Measurements from ENCODE around the gene UBQLN4.

UBQLN4 gene

GRCh38 chr1:156012051-156012817 lies 41.4 kb downstream of the UBQLN4 start:
- DNase-seq (ENCODE audit: low spot score): no peak

GRCh38 chr1:156009404-156009803 lies 44.2 kb downstream of the UBQLN4 start:
- DNase-seq (ENCODE audit: low spot score): no peak

GRCh38 chr1:156006666-156007376 lies 46.8 kb downstream of the UBQLN4 start:
- DNase-seq (ENCODE audit: low spot score): no peak

- DNase-seq (ENCODE audit: low spot score): peak; percentile 47
These were observed 48.6 kb downstream of the UBQLN4 start for GRCh38 chr1:156004843-156005584.

GRCh38 chr1:156003923-156004188 lies 49.7 kb downstream of the UBQLN4 start:
- DNase-seq (ENCODE audit: low spot score): no peak

- no peak for DNase-seq (ENCODE audit: low spot score)
These were observed 51.2 kb downstream of the UBQLN4 start for GRCh38 chr1:156002188-156002911.

- no peak for DNase-seq (ENCODE audit: low spot score)
These were observed 51.9 kb downstream of the UBQLN4 start for GRCh38 chr1:156001662-156002171.

- no peak for DNase-seq (ENCODE audit: low spot score)
These were observed 52.5 kb downstream of the UBQLN4 start for GRCh38 chr1:156001021-156001661.

GRCh38 chr1:155999964-156000363 lies 53.6 kb downstream of the UBQLN4 start:
- DNase-seq (ENCODE audit: low spot score): no peak

- no peak for DNase-seq (ENCODE audit: low spot score)
These were observed 57.4 kb downstream of the UBQLN4 start for GRCh38 chr1:155996166-155996565.

GRCh38 chr1:155993595-155993994 lies 60.0 kb downstream of the UBQLN4 start:
- DNase-seq (ENCODE audit: low spot score): no peak

- DNase-seq (ENCODE audit: low spot score): no peak
These were observed 63.4 kb downstream of the UBQLN4 start for GRCh38 chr1:155990005-155990739.

GRCh38 chr1:155989242-155990004 lies 64.2 kb downstream of the UBQLN4 start:
- DNase-seq (ENCODE audit: low spot score): peak; percentile 77

Measured in CD4-positive, alpha-beta T cell treated with Interleukin-6 at 100 ng/mL for 8 hours (primary cell).